Bronchial epithelial cell (primary cell): Measurements from ENCODE around the gene TMC5. TPM values are rescaled to one million over a fixed set of nuclear protein-coding genes. Genes with fewer than 3 reads are reported as not detected.

Experiments used
- DNase-seq: peaks from one replicate; pipeline ENCODE4 v3.0.0-alpha.2; 2010; ENCODE audit warnings: low read depth
- FAIRE-seq: peaks from 2 replicates; lab custom pipeline; 2011; peaks lifted over from hg19 to GRCh38; lab: Jason Lieb, UNC
- H3K27me3 ChIP-seq: 2 replicates; pipeline ENCODE4 v1.5.1; 2011; ENCODE audit warnings: low read length; ENCODE audit not compliant: control insufficient read depth, insufficient read depth
- H3K36me3 ChIP-seq: 2 replicates; pipeline ENCODE4 v1.5.1; 2011; ENCODE audit warnings: low read length; ENCODE audit not compliant: control insufficient read depth, insufficient read depth
- H3K4me3 ChIP-seq: 2 replicates; pipeline ENCODE4 v1.5.1; 2011; ENCODE audit warnings: mild to moderate bottlenecking, low read depth, low read length, control low read depth
- total RNA-seq: library from RNA; depleted of rRNA; stranded (reverse); fragments of >200 nt; gene quantifications from 2 replicates; pipeline ENCODE4 v1.2.1, GENCODE V29; 2014
- TF ChIP-seq, protein P1 (sequence below): IDR thresholded peaks from 2 replicates; pipeline ENCODE4 v1.5.1; 2011; ENCODE audit warnings: mild to moderate bottlenecking, moderate library complexity, low read length, control low read depth, inconsistent platforms; ENCODE audit not compliant: insufficient read depth, severe bottlenecking

TMC5 gene
- total RNA-seq, 1 donor from 2014 or later: 0.26 TPM

DNA sequence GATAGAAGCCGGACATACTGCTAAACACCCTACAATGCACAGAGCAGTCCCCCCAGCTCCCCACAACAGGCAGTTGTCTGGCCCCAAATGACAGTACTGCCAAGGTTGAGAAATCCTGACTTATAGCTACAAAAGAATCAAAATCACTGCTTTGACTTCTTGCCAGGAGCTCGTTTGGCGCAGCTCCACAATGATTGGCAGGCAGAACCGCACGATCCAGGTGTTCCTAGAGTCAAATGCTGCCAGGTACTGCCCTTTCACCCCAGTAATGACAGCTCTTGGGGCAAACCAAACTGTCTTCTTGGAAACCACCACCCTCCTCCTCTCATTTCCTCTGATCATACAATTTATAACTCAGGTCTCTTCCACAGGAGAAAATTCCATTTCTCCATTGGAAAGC is 2.2 kb upstream of the TMC5 start:
- no peak for FAIRE-seq
- no peak for DNase-seq
- no peaks in the 10 kb centered on the region for H3K27me3 ChIP-seq
- no peaks in the 10 kb centered on the region for H3K36me3 ChIP-seq
- no peak overlapping the region for H3K4me3 ChIP-seq
- TF ChIP-seq, protein P1, sequence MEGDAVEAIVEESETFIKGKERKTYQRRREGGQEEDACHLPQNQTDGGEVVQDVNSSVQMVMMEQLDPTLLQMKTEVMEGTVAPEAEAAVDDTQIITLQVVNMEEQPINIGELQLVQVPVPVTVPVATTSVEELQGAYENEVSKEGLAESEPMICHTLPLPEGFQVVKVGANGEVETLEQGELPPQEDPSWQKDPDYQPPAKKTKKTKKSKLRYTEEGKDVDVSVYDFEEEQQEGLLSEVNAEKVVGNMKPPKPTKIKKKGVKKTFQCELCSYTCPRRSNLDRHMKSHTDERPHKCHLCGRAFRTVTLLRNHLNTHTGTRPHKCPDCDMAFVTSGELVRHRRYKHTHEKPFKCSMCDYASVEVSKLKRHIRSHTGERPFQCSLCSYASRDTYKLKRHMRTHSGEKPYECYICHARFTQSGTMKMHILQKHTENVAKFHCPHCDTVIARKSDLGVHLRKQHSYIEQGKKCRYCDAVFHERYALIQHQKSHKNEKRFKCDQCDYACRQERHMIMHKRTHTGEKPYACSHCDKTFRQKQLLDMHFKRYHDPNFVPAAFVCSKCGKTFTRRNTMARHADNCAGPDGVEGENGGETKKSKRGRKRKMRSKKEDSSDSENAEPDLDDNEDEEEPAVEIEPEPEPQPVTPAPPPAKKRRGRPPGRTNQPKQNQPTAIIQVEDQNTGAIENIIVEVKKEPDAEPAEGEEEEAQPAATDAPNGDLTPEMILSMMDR: no peak

DNA sequence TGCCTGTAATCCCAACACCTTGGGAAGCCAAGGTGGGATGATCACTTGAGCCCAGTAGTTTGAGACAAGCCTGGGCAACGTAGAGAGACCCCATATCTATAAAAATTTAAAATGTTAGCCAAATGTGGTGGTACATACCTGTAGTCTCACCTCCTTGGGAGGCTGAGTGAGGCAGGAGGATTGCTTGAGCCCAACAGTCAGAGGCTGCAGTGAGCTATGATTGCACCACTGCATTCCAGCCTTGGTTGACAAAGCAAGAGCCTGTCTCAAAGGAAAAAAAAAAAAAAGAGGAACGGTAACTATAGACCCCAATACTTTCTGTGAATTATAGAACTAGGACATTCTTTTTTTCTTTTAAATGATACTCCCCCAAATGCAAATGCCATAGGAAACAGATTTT is 1.8 kb upstream of the TMC5 start:
- Histone ChIP-seq H3K36me3 (no peaks in the 10 kb centered on the region), H3K4me3 (no peak overlapping the region), H3K27me3 (no peaks in the 10 kb centered on the region)
- DNase-seq (no peak), FAIRE-seq (no peak)
- TF ChIP-seq, protein P1: no peak

DNA sequence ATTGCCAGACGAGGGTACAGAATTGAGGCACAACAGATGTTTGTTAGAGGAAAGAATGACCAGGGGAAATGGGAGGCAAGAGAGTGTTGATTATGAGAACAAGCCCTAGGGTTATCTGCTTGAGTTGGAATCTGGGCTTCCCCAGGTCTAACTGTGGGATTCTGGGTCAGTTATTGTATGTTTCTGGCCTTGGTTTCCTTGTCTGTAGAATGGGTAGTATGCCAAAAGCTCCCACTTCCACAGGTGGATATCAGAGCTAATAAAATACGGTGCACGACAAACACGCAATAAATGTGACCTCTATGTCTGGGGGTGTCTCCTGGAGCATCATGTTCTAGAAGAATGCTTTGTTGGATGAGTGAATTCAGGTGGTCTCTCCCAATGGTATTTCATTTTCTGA is 517 bp downstream of the TMC5 start:
- FAIRE-seq (no peak), DNase-seq (no peak)
- no peak overlapping the region for H3K4me3 ChIP-seq
- TF ChIP-seq, protein P1: no peak
- H3K27me3 ChIP-seq: no peaks in the 10 kb centered on the region
- H3K36me3 ChIP-seq: no peaks in the 10 kb centered on the region

GRCh38 chr16:19419698-19420075 is 2.0 kb downstream of the TMC5 start:
- Histone ChIP-seq H3K27me3 (no peaks in the 10 kb centered on the region), H3K4me3 (no peak overlapping the region), H3K36me3 (no peaks in the 10 kb centered on the region)
- DNase-seq (peak; percentile 97), FAIRE-seq (peak; percentile 64)
- TF ChIP-seq, protein P1: no peak

- Histone ChIP-seq H3K27me3 (no peaks in the 10 kb centered on the region), H3K36me3 (no peaks in the 10 kb centered on the region), H3K4me3 (no peak overlapping the region)
- DNase-seq (no peak), FAIRE-seq (no peak)
- TF ChIP-seq, protein P1: no peak
Observed at GRCh38 chr16:19424478-19424877, 6.8 kb downstream of the TMC5 start.

GRCh38 chr16:19430345-19430744 is 12.7 kb downstream of the TMC5 start:
- H3K27me3 ChIP-seq: no peaks in the 10 kb centered on the region
- no peak overlapping the region for H3K4me3 ChIP-seq
- FAIRE-seq (no peak), DNase-seq (no peak)
- no peaks in the 10 kb centered on the region for H3K36me3 ChIP-seq
- TF ChIP-seq, protein P1: no peak
